Embryonic facial prominence (tissue), 1 donor: ENCODE measurements around the gene MAFG.

Experiments
- DNase-seq: peaks from one replicate; pipeline ENCODE4 v3.0.0-alpha.2; 2016; ENCODE audit errors: extremely low spot score

The MAFG gene

GRCh38 chr17:81898029-81898866, 29.3 kb downstream of the MAFG start:
- no peak for DNase-seq

- no peak for DNase-seq
Observed at GRCh38 chr17:81895400-81895799, 32.1 kb downstream of the MAFG start.

GRCh38 chr17:81891303-81891552, 36.3 kb downstream of the MAFG start:
- DNase-seq, result no peak

GRCh38 chr17:81890447-81891302, 36.9 kb downstream of the MAFG start:
- no peak for DNase-seq

GRCh38 chr17:81889602-81890001, 37.9 kb downstream of the MAFG start:
- DNase-seq, result no peak

- no peak for DNase-seq
Observed at GRCh38 chr17:81888988-81889595, 38.4 kb downstream of the MAFG start.

GRCh38 chr17:81888105-81888987, 39.2 kb downstream of the MAFG start:
- no peak for DNase-seq

GRCh38 chr17:81885869-81886548, 41.5 kb downstream of the MAFG start:
- no peak for DNase-seq

GRCh38 chr17:81885454-81885853, 42.1 kb downstream of the MAFG start:
- no peak for DNase-seq

- no peak for DNase-seq
Observed at GRCh38 chr17:81884968-81885367, 42.6 kb downstream of the MAFG start.

- no peak for DNase-seq
Observed at GRCh38 chr17:81884520-81884919, 43.0 kb downstream of the MAFG start.

GRCh38 chr17:81879121-81879520, 48.4 kb downstream of the MAFG start:
- DNase-seq, result no peak

- DNase-seq, result no peak
Observed at GRCh38 chr17:81878294-81878693, 49.2 kb downstream of the MAFG start.

- no peak for DNase-seq
Observed at GRCh38 chr17:81877569-81877968, 50.0 kb downstream of the MAFG start.

- DNase-seq, result peak; percentile 82
Observed at GRCh38 chr17:81871387-81872230, 55.9 kb downstream of the MAFG start.

GRCh38 chr17:81870981-81871386, 56.6 kb downstream of the MAFG start, which contains the start of gene ARHGDIA:
TSS of gene ARHGDIA (minus strand) at chr17:81871337. CDS start at chr17:81869930, 1,407 bp downstream.
- DNase-seq, result no peak

GRCh38 chr17:81870131-81870980, 57.2 kb downstream of the MAFG start:
- DNase-seq, result no peak

GRCh38 chr17:81869221-81870130, 58.1 kb downstream of the MAFG start:
- DNase-seq, result no peak
